ENCODE data around the gene MCHR1.
"Not testable (repeated sequence)": the region's sequence is repeated elsewhere in the genome, so short reads cannot be mapped to it uniquely, and the experiment has no call there.

MCHR1 gene

DNA sequence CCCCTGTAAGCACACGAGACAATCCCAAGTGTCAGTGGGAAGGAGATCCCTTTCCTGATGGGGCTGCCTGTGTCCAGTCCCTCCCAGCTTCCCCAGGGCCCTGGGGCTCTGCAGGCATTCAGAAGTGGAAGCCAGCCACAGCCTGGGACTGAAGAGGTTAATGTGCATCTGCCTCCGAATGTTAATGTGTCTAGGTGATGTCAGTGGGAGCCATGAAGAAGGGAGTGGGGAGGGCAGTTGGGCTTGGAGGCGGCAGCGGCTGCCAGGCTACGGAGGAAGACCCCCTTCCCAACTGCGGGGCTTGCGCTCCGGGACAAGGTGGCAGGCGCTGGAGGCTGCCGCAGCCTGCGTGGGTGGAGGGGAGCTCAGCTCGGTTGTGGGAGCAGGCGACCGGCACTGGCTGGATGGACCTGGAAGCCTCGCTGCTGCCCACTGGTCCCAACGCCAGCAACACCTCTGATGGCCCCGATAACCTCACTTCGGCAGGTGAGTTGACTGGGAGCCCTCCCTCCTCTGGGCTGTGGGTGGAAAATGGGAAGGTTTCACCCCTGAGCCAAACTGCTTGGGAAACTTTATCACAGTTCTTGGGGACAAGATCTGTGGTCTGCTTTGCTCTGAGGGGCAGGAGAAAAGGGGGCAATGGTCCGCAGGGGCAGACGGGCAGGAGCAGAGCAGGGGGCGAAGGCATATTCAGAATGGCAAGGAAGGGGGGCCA lies at the start of gene MCHR1:
Gene MCHR1 (plus strand): TSS at position 236 of the 715 bp plus-strand sequence. CDS start 169 bp downstream, at position 405.
- DNase-seq = no peak

DNA sequence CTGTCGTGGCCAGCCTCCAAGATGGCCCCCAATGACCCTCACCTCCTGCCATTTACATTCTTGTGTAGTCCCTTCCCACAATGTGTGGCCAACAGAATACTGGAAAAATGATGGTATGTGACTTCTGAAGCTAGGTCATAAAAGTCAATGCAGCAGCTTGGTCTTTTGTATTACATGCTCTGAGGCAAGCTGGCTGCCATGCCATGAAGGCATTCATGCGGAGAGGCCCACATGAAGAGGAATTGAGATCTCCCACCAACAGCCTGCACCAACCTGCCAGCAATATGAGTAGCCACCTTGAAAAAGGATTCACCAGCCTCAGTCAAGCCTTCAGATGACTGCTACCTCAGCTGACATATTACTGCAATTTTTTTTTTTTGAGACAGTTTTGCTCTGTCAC lies 47.4 kb upstream of the MCHR1 start:
- DNase-seq = no peak

- no peak for DNase-seq
These were observed 46.2 kb upstream of the MCHR1 start for GRCh38 chr22:40633036-40633435.

GRCh38 chr22:40634119-40634903 lies 45.0 kb upstream of the MCHR1 start:
- DNase-seq = no peak

DNA sequence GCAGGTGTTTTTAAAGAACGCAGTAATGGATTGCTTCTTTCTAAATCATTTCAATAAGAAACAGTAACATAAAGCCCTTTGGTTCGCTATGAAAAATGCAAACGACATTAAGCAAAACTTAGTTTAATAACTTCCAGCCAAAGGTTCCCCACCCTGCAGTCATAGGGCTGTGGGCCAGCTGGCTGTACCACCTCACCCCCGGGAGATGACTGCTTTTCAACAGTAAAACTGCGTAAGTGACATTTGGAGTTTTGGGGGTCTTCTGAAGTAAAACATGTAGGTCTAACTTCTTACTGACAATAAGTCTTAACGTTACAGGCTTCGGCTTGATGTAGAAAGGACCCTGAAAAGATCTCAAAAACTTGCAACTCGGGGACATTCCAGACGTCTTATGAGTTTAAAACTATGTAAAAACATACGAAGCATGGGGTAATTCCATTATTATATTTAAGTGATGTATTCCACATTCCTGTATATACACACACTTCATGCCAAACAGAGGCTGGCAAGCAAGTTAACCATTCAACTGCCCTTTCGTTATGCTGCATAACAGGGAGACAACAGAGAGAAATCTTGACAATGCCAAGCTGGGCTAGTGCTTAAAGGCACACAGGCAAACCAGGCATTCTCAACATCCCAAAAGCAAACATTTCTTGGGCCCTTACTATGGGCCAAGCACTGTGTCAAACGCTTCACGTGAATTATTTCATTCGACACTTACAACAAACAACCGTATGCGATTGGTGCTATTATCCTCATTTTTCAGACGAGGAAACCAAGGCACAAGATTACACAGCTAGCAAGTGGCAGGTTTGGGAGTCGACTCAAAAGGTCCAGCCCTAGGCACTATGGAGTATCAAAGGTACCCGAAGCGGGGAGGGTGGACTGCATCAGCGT lies 44.0 kb upstream of the MCHR1 start:
- no peak for DNase-seq

- no peak for DNase-seq
These were observed 43.3 kb upstream of the MCHR1 start for GRCh38 chr22:40635940-40636379.

DNA sequence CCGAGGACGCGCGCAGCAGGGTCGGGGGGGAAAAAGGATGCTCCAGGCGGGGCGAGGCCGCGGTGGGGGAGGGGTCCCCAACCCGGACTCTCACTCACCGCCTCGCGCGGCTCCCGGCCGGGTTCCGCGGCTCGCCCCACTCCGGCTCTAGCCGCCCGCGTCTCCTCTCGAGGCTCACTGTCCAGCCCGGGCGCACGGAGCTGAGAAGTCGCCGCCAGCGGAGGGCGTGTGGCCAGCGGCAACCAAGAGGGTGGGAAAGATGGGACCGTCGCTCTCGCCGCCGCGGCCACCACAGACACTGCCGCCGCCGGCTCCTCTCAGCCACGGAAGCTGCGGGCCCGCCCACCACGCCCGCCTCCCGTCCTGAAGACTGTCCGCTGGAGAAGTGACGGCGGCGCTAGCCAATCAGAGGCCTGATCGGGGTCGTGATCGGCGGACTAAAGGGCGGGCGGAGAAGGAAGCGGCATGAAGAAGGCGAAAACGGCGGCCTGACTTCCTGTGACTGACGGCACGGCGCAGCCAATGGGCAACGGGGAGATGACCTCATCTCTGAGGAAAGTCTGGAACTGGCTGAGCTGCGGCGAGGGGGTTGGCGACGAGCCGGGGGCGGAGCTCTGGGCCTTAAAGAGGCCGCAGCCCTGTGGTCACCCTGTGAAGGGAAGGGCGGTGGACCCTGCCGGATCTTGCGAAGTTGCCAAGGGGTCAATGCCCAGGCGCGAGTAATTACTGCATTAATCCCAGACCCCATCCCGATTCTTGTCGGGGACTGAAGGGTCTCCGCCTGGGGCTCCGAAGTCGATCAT lies 42.7 kb upstream of the MCHR1 start, which contains the start of gene MRTFA:
Gene MRTFA (minus strand): TSS at position 340 of the 803 bp plus-strand sequence.
- DNase-seq = peak; percentile 98

- peak; percentile 71 for DNase-seq
These were observed 41.8 kb upstream of the MCHR1 start for GRCh38 chr22:40637183-40638150.

DNA sequence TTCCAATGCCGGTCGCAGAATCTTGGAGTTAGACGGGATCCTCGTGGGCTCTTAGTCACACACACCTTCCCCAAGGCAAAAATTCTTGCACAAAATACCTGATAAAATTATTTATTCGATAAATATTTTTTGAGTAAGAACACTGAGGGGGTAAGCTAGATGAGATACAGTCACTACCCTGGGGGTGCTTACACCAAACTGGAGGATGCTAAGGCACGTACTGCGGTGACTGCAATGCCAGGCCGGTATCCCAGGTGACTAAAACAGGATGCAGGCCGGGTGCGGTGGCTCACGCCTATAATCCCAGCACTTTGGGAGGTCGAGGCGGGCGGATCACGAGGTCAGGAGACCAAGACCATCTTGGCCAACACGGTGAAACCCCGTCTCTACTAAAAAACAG lies 41.0 kb upstream of the MCHR1 start:
- peak; percentile 48 for DNase-seq

GRCh38 chr22:40641269-40641668 lies 38.0 kb upstream of the MCHR1 start:
- no peak for DNase-seq

GRCh38 chr22:40642316-40642715 lies 37.0 kb upstream of the MCHR1 start:
- no peak for DNase-seq

GRCh38 chr22:40645579-40646197 lies 33.6 kb upstream of the MCHR1 start:
- no peak for DNase-seq

DNA sequence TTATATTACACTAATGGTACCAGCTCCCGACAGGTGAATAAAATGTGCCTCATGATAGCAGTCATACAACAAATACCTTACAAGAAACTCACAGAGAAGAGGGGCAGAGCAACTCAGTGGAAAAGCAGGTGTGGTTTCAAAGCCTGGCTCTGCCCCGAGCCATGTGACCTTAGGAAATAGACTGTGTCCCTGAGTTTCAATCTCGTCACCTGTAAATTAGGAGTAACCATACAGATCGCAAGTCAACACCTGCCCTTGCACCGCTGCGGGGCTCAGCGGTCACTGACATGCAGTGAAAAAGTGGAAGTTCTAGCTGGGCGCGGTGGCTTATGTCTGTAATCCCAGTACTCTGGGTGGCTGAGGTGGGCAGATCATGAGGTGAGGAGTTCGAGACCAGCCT lies 30.9 kb upstream of the MCHR1 start:
- DNase-seq = no peak

- no peak for DNase-seq
These were observed 28.2 kb upstream of the MCHR1 start for GRCh38 chr22:40651057-40651456.

DNA sequence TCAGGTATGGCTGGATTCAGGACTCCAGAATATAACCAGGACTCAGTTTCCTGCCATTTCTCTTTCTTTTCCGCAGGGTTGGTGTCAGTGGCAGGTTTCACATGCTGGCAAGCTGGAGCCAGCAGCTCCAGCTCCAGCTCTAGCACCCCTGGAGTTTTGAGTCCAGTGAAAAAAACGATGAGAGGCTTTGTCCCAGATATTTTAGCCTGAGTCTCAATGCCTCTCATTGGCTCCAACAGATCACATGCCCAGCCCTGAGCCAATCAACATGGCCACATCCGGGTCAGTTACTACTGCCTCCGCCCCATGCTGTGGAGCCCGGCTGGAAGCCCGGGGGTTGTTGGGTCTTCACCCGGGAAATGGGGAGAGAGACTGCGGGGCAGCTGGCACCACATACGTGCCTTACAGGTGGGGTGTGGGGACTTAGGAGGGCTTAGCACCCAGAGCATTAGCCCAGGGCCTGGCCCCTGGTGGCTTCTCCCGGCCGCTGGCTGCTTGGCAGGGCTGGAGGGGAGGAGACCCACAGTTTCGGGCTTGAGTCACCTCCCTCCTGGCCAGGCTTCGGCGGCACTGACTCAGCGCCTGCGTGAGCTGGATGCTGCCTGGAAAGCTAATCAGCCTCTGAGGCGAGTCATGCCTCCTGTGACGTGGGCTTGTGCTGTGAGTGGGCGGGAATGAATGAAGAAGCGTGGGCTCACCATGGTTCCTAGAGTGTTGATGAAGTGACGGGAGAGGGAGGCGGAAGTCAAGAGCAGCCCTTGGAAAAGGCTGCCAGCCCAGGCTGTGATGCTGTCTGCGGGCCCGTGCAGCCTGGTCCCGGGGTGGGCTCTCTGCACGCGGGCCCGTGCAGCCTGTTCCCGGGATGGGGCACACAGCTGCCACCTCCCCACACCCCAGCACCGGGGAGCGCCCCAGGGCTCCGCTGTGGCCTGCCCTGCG lies 27.5 kb upstream of the MCHR1 start:
- peak; percentile 91 for DNase-seq

- DNase-seq = no peak
These were observed 25.9 kb upstream of the MCHR1 start for GRCh38 chr22:40653361-40653760.

DNA sequence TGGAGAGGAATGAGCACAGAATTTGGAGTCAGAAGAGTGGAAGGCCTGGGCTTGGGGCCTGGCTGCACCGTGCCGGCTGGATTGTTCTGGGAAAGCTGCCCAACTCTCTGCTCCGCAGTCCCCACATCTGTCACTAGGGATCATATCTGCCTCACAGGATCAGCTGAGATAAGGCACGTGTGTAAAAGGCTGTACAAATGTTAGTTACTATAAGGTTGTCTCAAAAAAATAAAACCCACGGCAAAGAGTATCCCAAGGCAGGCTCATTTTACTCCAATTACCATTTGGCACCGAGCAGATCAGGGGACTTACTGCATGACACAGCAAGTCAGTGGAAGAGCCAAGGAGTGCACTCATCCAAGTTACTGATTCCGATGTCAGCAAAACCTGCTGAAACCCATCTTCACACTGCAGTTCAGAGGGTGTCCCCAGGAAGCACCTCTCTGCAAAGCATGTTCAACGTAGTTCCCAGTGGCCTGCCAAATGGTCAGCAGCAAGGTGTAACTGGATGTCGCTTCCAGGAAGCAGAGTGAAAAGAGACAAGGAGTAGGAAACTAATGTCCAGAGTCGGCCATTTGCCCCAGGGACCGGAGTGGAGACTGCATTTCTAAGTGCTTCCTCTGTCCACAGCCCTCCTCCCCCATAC lies 24.6 kb upstream of the MCHR1 start:
- DNase-seq = no peak

DNA sequence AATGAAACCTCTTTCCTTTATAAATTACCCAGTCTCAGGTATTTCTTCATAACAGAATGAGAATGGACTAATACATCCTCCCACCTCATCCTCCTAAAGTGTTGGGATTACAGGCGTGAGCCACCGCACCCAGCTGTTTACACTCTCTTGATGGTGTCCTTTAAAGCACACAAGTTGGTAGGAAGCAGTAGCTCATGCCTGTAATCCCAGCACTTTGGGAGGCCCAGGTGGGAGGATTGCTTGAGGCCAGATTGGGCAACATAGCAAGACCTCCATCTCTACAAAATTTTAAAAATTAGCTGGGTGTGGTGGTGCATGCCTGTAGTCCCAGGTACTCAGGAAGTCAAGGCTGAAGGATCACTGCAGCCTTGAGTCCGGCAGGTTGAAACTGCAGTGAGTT lies 23.3 kb upstream of the MCHR1 start:
- DNase-seq = not testable (repeated sequence)

GRCh38 chr22:40656651-40657050 lies 22.6 kb upstream of the MCHR1 start:
- not testable (repeated sequence) for DNase-seq
